Activated T-helper 9 cell treated with anti-CD3 and anti-CD28 coated beads, Interleukin-2, amount 50 U/mL, for 16 hours (primary cell): ENCODE results near the gene USP4.
"Not testable (repeated sequence)": the region's sequence is repeated elsewhere in the genome, so short reads cannot be mapped to it uniquely, and the experiment has no call there.

ENCODE experiments used
- DNase-seq: peaks from one replicate; pipeline ENCODE4 v3.0.0-alpha.2; 2020; ENCODE audit warnings: low read depth

The USP4 gene

DNA sequence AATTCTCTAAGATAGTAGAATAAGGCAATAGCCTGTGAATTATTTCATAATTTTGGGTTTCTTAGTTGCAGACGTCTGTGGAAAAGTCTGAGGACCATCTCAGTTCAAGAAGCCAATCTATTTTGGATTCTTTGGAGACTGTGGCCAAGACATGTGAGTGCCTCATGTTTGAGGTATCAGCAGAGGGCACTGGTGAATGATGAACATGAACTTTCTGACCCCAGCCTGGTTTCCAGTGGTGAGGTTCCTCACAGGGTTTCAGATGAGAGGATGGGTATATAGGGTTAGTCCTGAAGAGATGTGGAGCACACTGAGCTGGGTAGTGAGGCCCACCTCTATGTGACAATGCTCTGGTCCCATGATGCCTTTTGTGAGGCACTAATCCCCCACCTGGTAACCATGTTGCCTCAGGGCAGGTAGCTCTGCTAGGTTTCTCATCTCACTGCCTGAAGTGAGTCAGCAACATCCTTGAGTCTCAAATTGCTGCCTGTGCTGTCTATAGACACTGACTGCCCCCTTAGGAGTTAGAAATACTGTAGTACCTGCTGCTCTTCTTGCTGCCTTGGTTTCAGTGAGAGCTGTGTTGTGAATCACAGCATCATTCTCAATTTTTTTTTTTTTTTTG lies 95.2 kb downstream of the USP4 start:
- DNase-seq: no peak

DNA sequence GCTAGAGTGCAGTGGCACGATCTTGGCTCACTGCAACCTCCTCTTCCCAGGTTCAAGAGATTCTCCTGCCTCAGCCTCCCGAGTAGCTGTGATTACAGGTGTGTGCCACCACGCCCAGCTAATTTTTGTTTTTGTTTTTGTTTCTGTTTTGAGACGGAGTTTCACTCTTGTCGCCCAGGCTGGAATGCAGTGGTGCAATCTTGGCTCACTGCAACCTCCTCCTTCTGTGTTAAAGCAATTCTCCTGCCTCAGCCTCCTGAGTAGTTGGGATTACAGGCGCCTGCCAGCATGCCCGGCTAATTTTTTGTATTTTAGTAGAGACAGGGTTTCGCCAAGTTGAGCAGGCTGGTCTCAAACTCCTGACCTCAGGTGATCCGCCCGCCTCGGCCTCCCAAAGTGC lies 99.8 kb downstream of the USP4 start:
- not testable (repeated sequence) for DNase-seq

- no peak for DNase-seq
Measured at GRCh38 chr3:49238274-49239127, 101.4 kb downstream of the USP4 start.

DNA sequence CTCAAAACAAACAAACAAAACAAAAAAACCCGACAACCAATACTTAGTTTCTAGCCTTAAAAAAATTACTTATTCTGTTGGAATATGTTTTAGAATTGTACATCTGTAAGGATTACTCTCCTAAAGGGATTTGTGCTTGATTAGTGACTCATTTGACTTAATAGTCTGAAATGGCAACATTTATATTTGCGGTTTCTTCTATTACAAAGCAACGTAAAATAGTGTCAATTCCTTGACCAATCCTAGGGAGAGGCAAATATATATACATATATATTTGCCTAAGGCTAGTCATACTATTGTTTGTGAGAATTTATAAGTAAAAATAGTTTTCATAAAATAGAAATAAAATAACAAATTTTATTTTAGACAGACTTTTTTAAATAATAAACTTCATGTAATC lies 102.5 kb downstream of the USP4 start:
- no peak for DNase-seq

DNA sequence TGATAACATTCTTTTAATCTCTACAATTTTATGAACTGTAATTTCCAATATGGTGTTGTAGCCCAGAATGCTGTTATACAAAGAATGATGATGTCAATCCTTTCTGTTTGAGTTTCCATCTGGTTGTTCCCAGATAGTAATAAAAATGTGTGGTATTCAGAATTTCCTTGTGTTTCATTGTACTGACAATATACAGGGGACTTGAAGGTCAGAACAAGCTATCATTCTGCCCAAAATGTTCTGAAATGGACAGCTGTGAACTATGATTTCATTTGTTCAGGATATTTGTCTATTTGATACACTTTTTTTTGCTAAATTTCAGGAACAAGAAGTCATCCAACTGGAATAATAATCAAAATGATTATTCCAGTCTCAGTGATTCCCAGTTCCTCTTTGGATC lies 103.6 kb downstream of the USP4 start:
- no peak for DNase-seq

- DNase-seq: not testable (repeated sequence)
Measured at GRCh38 chr3:49228817-49229216, 111.0 kb downstream of the USP4 start.
